Thoracic aorta (tissue), 2 donors: ENCODE data around the gene COG7. TPM values are rescaled to one million over a fixed set of nuclear protein-coding genes. Genes with fewer than 3 reads are reported as not detected.

Source experiments
- ATAC-seq: fragments of 150-250 bp; one replicate; pipeline ENCODE4 v1.8.0; 2017; ENCODE audit warnings: low read depth; ENCODE audit not compliant: insufficient number of reproducible peaks, low FRiP score
- DNase-seq: peaks from one replicate; pipeline ENCODE4 v3.0.0-alpha.2; 2020; ENCODE audit warnings: low spot score
- H3K27ac ChIP-seq, 2 donors: fragments of 200-600 bp; sonication (generic); 1 replicate in 1 of 2; 2 replicates in 1 of 2; pipeline ENCODE4 v1.5.1; 2016; ENCODE audit warnings: mild to moderate bottlenecking in 2 of 2, moderate library complexity in 2 of 2
- H3K27me3 ChIP-seq: fragments of 200-600 bp; sonication (generic); replicated peaks from 2 replicates; pipeline ENCODE4 v1.6.0; 2016; ENCODE audit warnings: mild to moderate bottlenecking; ENCODE audit not compliant: insufficient read depth
- H3K36me3 ChIP-seq: fragments of 200-600 bp; sonication (generic); one replicate; pipeline ENCODE4 v1.5.1; 2016
- H3K4me1 ChIP-seq, 2 donors: fragments of 200-600 bp; sonication (generic); 1 replicate in 1 of 2; 2 replicates in 1 of 2; pipeline versions ENCODE4 v1.5.1 to v1.6.0; 2016; ENCODE audit warnings: low read depth in 2 of 2, mild to moderate bottlenecking in 1 of 2; ENCODE audit not compliant: control insufficient read depth in 1 of 2
- H3K4me3 ChIP-seq: fragments of 200-600 bp; sonication (generic); 2 replicates; pipeline ENCODE4 v1.5.1; 2016; ENCODE audit warnings: mild to moderate bottlenecking
- H3K9me3 ChIP-seq: fragments of 200-600 bp; sonication (generic); 2 replicates; pipeline ENCODE4 v1.5.1; 2016
- total RNA-seq, 2 donors: library from RNA; depleted of rRNA; stranded (reverse); fragments of >200 nt; gene quantifications; one replicate each; pipeline versions ENCODE4 v1.1.0 to v1.2.3, GENCODE V29; 2016
- TF ChIP-seq, protein P1 (sequence below): fragments of 200-600 bp; sonication (generic); IDR thresholded peaks from one replicate; pipeline ENCODE4 v1.5.1; 2019; ENCODE audit warnings: antibody characterized with exemption

The COG7 gene
- total RNA-seq, 2 donors from 2014 or later: 27.8 to 37.6 TPM

DNA sequence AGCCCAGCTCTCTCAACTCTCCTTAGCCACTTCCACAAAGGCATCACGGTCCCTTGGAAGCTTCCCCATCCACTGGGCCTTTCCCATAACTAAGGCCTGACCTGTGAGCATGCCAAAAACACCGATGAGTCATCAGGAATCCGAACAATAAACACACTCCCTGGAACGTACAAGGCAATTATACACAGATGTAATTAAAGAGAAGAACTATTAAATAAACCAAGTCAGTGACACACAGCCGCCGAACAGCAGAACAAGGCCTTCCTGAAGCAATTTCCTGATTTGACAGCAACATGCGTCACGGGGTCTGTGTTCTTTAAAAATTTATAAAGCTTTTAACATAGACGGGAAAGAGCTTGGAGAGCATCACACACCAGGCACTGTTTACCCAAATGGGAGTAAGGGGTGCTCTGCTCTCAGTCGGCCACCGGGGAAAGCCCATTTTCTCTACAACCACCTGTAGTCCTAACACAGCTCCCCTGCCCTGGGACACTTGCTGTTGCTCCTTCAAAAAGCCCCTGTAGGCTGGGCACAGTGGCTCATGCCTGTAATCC is 29.4 kb downstream of the COG7 start:
- H3K27ac ChIP-seq: peak overlapping the region; percentile 82 to 92
- H3K36me3 ChIP-seq: peaks cover 3% of the 10 kb centered on the region
- H3K4me1 ChIP-seq: peaks cover 9 to 21% of the 10 kb centered on the region in 2 donors
- TF ChIP-seq, protein P1, sequence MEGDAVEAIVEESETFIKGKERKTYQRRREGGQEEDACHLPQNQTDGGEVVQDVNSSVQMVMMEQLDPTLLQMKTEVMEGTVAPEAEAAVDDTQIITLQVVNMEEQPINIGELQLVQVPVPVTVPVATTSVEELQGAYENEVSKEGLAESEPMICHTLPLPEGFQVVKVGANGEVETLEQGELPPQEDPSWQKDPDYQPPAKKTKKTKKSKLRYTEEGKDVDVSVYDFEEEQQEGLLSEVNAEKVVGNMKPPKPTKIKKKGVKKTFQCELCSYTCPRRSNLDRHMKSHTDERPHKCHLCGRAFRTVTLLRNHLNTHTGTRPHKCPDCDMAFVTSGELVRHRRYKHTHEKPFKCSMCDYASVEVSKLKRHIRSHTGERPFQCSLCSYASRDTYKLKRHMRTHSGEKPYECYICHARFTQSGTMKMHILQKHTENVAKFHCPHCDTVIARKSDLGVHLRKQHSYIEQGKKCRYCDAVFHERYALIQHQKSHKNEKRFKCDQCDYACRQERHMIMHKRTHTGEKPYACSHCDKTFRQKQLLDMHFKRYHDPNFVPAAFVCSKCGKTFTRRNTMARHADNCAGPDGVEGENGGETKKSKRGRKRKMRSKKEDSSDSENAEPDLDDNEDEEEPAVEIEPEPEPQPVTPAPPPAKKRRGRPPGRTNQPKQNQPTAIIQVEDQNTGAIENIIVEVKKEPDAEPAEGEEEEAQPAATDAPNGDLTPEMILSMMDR: peak; percentile 18
- no peaks in the 10 kb centered on the region for H3K9me3 ChIP-seq
- DNase-seq: peak; percentile 82
- ATAC-seq: peak; percentile 98
- H3K4me3 ChIP-seq: peak overlapping the region; percentile 15
- no peaks in the 10 kb centered on the region for H3K27me3 ChIP-seq

DNA sequence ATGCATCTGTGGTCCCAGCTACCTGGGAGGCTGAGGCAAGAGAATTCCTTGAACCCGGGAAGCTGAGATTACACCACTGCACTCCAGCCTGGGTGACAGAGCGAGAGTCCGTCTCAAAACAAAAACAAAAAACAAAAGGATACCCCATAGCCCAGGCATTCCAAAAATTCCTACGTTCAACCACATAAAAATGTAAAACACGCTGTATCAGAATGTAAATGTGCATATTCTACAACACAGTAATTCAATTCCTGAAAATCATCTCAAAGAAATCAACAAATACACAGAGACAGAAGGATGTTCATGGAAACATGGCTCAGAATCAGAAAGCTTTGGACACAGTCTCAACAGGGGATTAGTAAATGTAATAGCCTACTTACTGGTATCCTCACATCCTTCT is 33.0 kb downstream of the COG7 start:
- no peak overlapping the region for H3K27ac ChIP-seq
- H3K9me3 ChIP-seq: no peaks in the 10 kb centered on the region
- H3K4me1 ChIP-seq: peaks cover 9 to 20% of the 10 kb centered on the region in 2 donors
- no peak for DNase-seq
- ATAC-seq: no peak
- no peaks in the 10 kb centered on the region for H3K27me3 ChIP-seq
- no peak overlapping the region for H3K4me3 ChIP-seq
- TF ChIP-seq, protein P1: no peak
- peaks cover 24% of the 10 kb centered on the region for H3K36me3 ChIP-seq

DNA sequence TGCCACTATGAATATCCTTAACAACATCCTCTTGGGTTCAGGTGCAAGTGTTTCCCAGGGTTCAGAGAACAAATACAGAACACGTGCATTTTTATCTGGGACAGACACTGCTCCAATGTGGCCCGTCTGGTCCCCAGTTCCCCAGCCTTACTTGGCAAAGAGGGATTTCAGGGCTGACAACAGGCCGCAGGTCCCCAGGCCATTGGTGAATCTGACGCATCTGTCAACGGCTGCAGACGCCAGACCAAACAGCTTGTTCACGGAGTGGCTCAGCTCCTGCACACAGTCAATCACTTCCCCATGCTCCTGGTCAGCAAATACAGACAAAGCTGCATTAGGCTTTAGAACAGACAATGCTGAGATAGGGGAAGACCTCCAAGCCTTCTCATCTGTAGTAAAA is 36.2 kb downstream of the COG7 start:
- Histone ChIP-seq H3K27me3 (no peaks in the 10 kb centered on the region), H3K27ac (no peak overlapping the region), H3K4me1 (no peaks in the 10 kb centered on the region), H3K4me3 (no peak overlapping the region), H3K9me3 (no peaks in the 10 kb centered on the region), H3K36me3 (peaks cover 47% of the 10 kb centered on the region)
- no peak for DNase-seq
- TF ChIP-seq, protein P1: no peak
- no peak for ATAC-seq

DNA sequence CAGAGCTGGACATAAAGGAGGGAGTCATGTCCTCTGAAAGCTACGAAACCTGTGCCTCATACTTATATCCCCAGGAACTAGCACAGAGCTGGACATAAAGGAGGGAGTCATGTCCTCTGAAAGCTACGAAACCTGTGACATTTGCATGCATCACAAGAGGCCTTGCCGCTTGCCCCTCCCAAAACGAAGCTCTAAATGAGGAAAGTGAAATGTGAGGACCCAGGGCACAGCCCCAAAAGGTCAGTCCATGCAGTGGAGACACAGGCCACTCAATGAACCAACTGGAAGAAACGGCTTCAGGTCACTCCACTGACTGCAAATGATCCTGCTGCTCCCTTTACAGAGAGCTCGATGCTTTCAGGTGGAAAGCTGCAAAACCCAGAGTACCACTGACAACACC is 38.3 kb downstream of the COG7 start:
- H3K4me3 ChIP-seq: no peak overlapping the region
- no peaks in the 10 kb centered on the region for H3K4me1 ChIP-seq
- no peaks in the 10 kb centered on the region for H3K9me3 ChIP-seq
- TF ChIP-seq, protein P1: no peak
- DNase-seq (no peak), ATAC-seq (no peak)
- no peaks in the 10 kb centered on the region for H3K27me3 ChIP-seq
- peaks cover 47% of the 10 kb centered on the region for H3K36me3 ChIP-seq
- H3K27ac ChIP-seq: no peak overlapping the region

DNA sequence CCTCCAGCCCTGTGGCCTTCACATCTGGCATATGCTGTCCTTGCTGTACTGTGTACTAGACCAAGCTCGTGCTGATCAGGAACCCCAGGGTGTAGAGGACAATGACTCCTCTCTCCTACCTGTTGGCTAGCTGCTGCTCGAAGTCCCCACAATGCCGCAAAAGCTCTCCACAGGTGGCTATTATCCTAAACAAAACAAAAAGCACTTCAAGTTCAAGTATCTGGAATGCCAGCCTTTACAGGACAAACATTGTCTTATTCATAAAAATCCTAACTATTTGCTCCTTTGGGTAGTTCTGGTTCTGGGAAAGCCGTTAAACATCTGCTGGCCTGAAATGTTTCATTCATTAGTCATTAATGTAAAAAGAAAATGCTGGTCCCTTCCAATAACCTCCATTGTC is 42.8 kb downstream of the COG7 start:
- H3K27me3 ChIP-seq: no peaks in the 10 kb centered on the region
- ATAC-seq (no peak), DNase-seq (no peak)
- no peak overlapping the region for H3K27ac ChIP-seq
- no peak overlapping the region for H3K4me3 ChIP-seq
- TF ChIP-seq, protein P1: no peak
- peaks cover 53% of the 10 kb centered on the region for H3K36me3 ChIP-seq
- no peaks in the 10 kb centered on the region for H3K4me1 ChIP-seq
- no peaks in the 10 kb centered on the region for H3K9me3 ChIP-seq
